H1 (cell line): ENCODE measurements around the gene FBXL5. TPM values are rescaled to one million over a fixed set of nuclear protein-coding genes. Genes with fewer than 3 reads are reported as not detected.

Experiments used
- KDM4A ChIP-seq: IDR thresholded peaks from one replicate; pipeline ENCODE4 v1.7.1; 2012; ENCODE audit warnings: low read depth, mild to moderate bottlenecking, moderate library complexity, low read length, inconsistent platforms; ENCODE audit not compliant: severe bottlenecking
- SIN3A ChIP-seq, 2 experiments: IDR thresholded peaks in 1 of 2; conservative IDR thresholded peaks in 1 of 2; 2 replicates each; pipeline ENCODE4 v1.6.1; 2011 to 2012; ENCODE audit warnings: low read length in 2 of 2, improper control_type of control experiment in 1 of 2, low read depth in 1 of 2, mild to moderate bottlenecking in 1 of 2
- polyA plus RNA-seq, 7 experiments: library from polyadenylated mRNA; depleted of rRNA in 3 of 7; stranded (reverse) in 5 of 7; unstranded in 2 of 7; fragments of >200 nt in 5 of 7; fragments of 200-250 nt in 2 of 7; gene quantifications; 1 replicate in 5 of 7; 2 replicates in 1 of 7; 4 replicates in 1 of 7; pipeline versions ENCODE4 v1.2.1 to v1.2.3, GENCODE V29; 2011 to 2013; ENCODE audit warnings: missing spikeins in 2 of 7, mixed read lengths in 2 of 7
- total RNA-seq: library from RNA; stranded (reverse); fragmentation: NEBNext Ultra II Directional; extraction: Animal tissue kit (Norgen Biotek cat#: 25700); gene quantifications from 2 replicates; pipeline ENCODE4 v1.2.1, GENCODE V29; 2021

Gene FBXL5
- total and polyA plus RNA-seq, 2 of the 8 experiments (the other 6 are each of a cell fraction or from before 2014, with no cell fraction given) = 34.6 to 62.7 TPM

DNA sequence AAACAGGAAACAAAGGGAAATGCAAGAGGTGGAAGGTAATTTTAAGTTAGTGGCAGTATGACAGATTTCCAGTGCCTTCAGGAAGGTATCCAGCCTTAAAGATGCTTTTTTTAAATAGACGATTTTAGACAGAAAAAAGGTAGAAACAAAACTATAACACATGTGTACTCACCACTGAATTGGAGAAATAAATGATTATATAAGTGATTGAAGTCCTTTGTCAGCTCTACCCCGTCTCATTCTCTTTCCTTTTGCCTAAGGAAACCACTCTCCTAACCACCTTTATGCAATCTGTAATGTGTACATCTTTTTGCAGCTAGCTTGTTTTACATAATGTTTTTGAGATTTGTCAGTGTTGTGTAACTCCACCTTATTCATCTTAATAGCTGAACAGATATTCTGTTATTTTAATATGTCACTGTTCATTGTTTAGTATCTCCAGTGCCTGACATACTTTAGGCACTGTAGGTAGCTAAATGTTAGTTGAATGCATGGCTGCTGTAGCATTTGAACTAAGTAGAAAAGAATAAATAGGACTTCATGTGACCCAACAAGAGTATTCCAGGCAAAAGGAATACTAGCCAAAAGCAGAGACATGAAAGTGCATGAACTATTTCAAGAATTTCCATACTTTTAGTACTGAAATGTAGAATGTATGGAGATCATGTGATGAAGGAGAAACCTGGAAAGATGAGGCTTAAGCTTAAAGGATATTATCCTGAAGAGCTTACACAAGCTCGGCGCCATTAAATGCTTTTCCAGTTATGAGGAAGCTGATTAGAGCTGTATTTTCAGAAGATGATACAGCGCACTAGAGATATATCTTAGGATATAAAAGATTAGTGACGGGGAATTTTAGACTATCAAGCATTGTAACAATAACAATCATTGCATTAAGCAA, 27.3 kb upstream of the FBXL5 start (continued):
- TF ChIP-seq SIN3A (conservative IDR thresholded peaks at IDR 0.05 in 1 of 2, IDR thresholded peaks at IDR 0.05 in 1 of 2; ENCODE audit: low read depth in 1 of 2, low read length in 2 of 2) = no peak
- no peak for TF ChIP-seq KDM4A
